Measurements from ENCODE around the gene RNASEH2A. TPM values are rescaled to one million over a fixed set of nuclear protein-coding genes. Genes with fewer than 3 reads are reported as not detected.

Gene RNASEH2A
- total and polyA plus RNA-seq, 11 donors, result 0.63 to 8.6 (median 4.0) TPM

DNA sequence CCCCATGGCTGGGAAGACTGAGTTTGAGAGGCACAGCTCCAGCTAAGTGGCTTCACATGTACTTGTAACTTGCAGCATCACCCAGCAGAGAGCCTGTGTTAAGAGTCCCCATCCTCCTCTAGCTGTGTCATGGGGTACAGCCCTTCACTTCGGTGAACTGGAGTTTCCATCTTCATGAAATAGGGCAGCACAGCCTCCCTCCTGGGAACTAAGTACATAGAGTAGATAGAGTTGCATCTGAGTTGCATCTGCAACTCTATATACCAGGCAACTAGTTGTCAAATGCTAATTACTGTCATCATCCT, 6.0 kb upstream of the RNASEH2A start:
- Histone ChIP-seq H3K4me3 (peak overlapping the region in 10 of 12 donors; percentile 69 to 98 (median 93)), H3K4me1 (peaks cover 3 to 44% (median 21%) of the 10 kb centered on the region in 12 donors), H3K27ac (peak overlapping the region in 7 of 12 donors; percentile 86 to 97 (median 93)), H3K36me3 (peaks cover 0 to 40% (median 18%) of the 10 kb centered on the region in 9 donors), H3K27me3 (peaks cover 0 to 6% (median 0%) of the 10 kb centered on the region in 9 donors), H3K9me3 (no peaks in the 10 kb centered on the region)
- intact Hi-C loops (cut with DNase I), result loop anchor here in 3 of 10 donors (5.0 kb wide), 2 partner anchors 33 to 78 kb away; partner anchors contain the start of gene TNPO2 (in 2 of the 3)
- DNase-seq (no peak), ATAC-seq (no peak)
- no peak for TF ChIP-seq POLR2A (IDR thresholded peaks at IDR 0.05)
- TF ChIP-seq, protein P1, sequence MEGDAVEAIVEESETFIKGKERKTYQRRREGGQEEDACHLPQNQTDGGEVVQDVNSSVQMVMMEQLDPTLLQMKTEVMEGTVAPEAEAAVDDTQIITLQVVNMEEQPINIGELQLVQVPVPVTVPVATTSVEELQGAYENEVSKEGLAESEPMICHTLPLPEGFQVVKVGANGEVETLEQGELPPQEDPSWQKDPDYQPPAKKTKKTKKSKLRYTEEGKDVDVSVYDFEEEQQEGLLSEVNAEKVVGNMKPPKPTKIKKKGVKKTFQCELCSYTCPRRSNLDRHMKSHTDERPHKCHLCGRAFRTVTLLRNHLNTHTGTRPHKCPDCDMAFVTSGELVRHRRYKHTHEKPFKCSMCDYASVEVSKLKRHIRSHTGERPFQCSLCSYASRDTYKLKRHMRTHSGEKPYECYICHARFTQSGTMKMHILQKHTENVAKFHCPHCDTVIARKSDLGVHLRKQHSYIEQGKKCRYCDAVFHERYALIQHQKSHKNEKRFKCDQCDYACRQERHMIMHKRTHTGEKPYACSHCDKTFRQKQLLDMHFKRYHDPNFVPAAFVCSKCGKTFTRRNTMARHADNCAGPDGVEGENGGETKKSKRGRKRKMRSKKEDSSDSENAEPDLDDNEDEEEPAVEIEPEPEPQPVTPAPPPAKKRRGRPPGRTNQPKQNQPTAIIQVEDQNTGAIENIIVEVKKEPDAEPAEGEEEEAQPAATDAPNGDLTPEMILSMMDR (IDR thresholded peaks at IDR 0.05), result no peak
- WGBS, 4 donors, result 54 to 80% (median 72%) methylated on average over 1 of the region's 1 CpG

DNA sequence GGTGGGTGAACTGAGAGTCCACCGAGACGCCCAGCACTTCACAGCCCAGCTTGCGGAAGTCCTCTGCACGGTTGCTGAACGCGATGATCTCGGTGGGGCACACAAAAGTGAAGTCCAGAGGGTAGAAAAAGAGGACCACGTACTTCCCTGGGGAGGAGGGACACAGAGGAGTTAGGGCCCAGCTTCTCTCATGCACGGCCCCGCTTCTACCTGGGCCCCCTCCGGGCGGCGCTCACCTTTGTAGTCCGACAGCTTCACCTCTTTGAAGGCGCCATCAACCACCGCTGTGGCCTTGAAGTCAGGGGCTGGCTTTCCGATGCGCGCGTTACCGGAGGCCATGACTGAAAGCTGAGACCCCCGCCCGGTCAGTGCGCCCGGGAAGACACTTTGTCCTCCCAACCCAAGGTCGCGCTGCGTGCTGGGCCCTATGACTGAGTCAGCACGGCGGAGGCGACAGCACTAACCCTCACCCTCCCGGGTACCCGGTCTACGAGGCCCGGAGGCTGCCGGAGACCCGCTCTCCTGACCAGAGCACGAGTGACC, 5.4 kb upstream of the RNASEH2A start:
- peaks cover 0 to 40% (median 18%) of the 10 kb centered on the region in 9 donors for H3K36me3 ChIP-seq
- peaks cover 3 to 41% (median 19%) of the 10 kb centered on the region in 12 donors for H3K4me1 ChIP-seq
- peak overlapping the region; percentile 70 to 97 (median 89) for H3K27ac ChIP-seq
- peaks cover 0 to 6% (median 0%) of the 10 kb centered on the region in 9 donors for H3K27me3 ChIP-seq
- H3K4me3 ChIP-seq, result peak overlapping the region; percentile 69 to 98 (median 92)
- peak in 3 of 4 donors; percentile 43 to 52 (median 44) for ATAC-seq
- WGBS, 4 donors, result 10 to 15% (median 12%) methylated on average over 21 to 38 of the region's 38 CpGs
- H3K9me3 ChIP-seq, result no peaks in the 10 kb centered on the region
- peak in 3 of 5 donors; percentile 30 to 72 (median 46) for DNase-seq
- TF ChIP-seq, protein P1 (IDR thresholded peaks at IDR 0.05), result no peak
- no peak for TF ChIP-seq POLR2A (IDR thresholded peaks at IDR 0.05)
- intact Hi-C loops (cut with DNase I), result loop anchor here in 3 of 10 donors (5.0 kb wide), 2 partner anchors 34 to 79 kb away; partner anchors contain the start of gene TNPO2 (in 2 of the 3)

DNA sequence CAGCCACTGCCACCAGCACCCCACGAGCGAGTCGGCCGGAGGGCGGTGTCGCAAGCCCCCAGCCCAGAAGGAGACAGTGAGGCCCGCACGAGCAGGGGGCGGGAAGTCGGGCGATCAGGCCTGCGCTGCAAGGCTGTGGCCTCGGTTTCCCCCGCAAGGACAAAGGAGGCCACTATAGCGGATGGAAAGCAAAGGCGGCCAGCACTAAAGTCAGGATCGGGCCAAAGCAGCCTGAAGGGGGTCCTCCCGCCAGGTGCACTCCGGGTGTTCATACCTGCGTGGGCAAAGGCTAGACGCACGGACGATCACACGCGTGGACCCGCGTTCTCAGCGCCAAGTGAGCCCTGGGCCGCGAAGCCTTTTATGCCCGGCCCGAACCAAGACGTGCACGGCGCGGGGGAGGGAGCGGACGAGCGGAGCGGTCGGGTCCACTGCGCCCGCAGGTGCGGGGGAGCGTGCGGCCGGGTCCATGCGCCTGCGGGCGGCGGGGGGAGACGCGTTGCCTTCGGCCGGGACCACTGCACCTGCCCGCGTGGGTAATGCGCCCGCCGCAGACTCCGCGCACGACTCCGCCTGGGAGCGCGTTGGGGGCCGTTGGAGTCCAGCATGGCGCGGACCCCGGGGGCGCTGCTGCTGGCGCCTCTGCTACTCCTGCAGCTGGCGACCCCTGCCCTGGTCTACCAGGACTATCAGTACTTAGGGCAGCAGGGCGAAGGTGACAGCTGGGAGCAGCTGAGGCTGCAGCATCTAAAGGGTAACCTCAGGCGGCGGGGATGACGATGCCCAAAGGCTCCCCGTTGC, 4.7 kb upstream of the RNASEH2A start, which contains the start of the genes PRDX2 and THSD8:
TSS of gene PRDX2 (minus strand) at position 335 of the 801 bp plus-strand sequence. CDS start 539 bp downstream, outside the sequence.
TSS of gene THSD8 (plus strand) at position 604 of the 801 bp plus-strand sequence. CDS start at position 607, 3 bp downstream.
- intact Hi-C loops (cut with DNase I), result loop anchor here in 3 of 10 donors (5.0 kb wide), 2 partner anchors 34 to 79 kb away; partner anchors contain the start of gene TNPO2 (in 2 of the 3)
- ATAC-seq (peak; percentile 61 to 87 (median 86)), DNase-seq (peak; percentile 82 to 90 (median 85))
- peaks cover 0 to 6% (median 0%) of the 10 kb centered on the region in 9 donors for H3K27me3 ChIP-seq
- peak within 1 kb of the TSS; percentile 70 to 97 (median 89) for H3K27ac ChIP-seq
- no peaks in the 10 kb centered on the region for H3K9me3 ChIP-seq
- H3K4me3 ChIP-seq, result peak within 1 kb of the TSS; percentile 69 to 98 (median 92)
- H3K36me3 ChIP-seq, result peaks cover 0 to 39% (median 18%) of the 10 kb centered on the region in 9 donors
- TF ChIP-seq, protein P1 (IDR thresholded peaks at IDR 0.05), result no peak
- peak; percentile 35 to 87 for TF ChIP-seq POLR2A (IDR thresholded peaks at IDR 0.05)
- H3K4me1 ChIP-seq, result peaks cover under 1 to 39% (median 19%) of the 10 kb centered on the region in 12 donors
- 0 to 1% (median 0%) methylated on average over 22 to 78 of the region's 78 CpGs for WGBS, 4 donors

Measured in heart left ventricle (tissue), 16 donors.